Endothelial cell of umbilical vein (primary cell): Measurements from ENCODE around the gene JPH3. TPM values are rescaled to one million over a fixed set of nuclear protein-coding genes. Genes with fewer than 3 reads are reported as not detected.

Experiments
- BruUV-seq: library from RNA; stranded (reverse); fragments of 400-500 nt; replicated peaks from 2 replicates; lab custom pipeline; 2021; lab: Mats Ljungman, UMichigan
- CTCF ChIA-PET: fragments of 300-600, 350-600 bp; sonication (Branson Sonifier 250); formaldehyde crosslinking; loops from one replicate; lab custom pipeline; 2021; ENCODE audit warnings: antibody characterized with exemption, inconsistent platforms; lab: Charles Lee
- POLR2A ChIA-PET: fragments of 300-600, 350-600 bp; sonication (Branson Sonifier 250); formaldehyde crosslinking; loops from one replicate; lab custom pipeline; 2021; ENCODE audit warnings: antibody characterized with exemption, inconsistent platforms; lab: Charles Lee
- DNase-seq: peaks from one replicate; pipeline ENCODE4 v3.0.0-alpha.2; 2011; ENCODE audit warnings: low read depth, low spot score
- FAIRE-seq: peaks from 2 replicates; lab custom pipeline; 2011; peaks lifted over from hg19 to GRCh38; lab: Jason Lieb, UNC
- H2AFZ ChIP-seq: 2 replicates; pipeline ENCODE4 v1.6.0; 2012; ENCODE audit warnings: low read depth, low read length, control low read depth, inconsistent platforms
- H3K27ac ChIP-seq: 2 replicates; pipeline ENCODE4 v1.5.1; 2011; ENCODE audit warnings: low read depth, mild to moderate bottlenecking, control low read depth, low read length, moderate library complexity; ENCODE audit not compliant: insufficient read depth
- H3K27me3 ChIP-seq, 2 experiments: 2 replicates each; pipeline versions ENCODE4 v1.6.0 to v1.6.1; 2011; ENCODE audit warnings: low read length in 2 of 2, mixed read lengths in 1 of 2; ENCODE audit not compliant: control insufficient read depth in 2 of 2, insufficient read depth in 2 of 2
- H3K36me3 ChIP-seq, 2 experiments: 2 replicates in 1 of 2; 3 replicates in 1 of 2; pipeline ENCODE4 v1.5.1; 2011; ENCODE audit warnings: low read length in 2 of 2, mild to moderate bottlenecking in 1 of 2, moderate library complexity in 1 of 2; ENCODE audit not compliant: control insufficient read depth in 2 of 2, insufficient read depth in 2 of 2; ENCODE audit errors: extremely low read depth in 1 of 2
- H3K4me1 ChIP-seq: 3 replicates; pipeline ENCODE4 v1.5.1; 2011; ENCODE audit warnings: mild to moderate bottlenecking, low read length; ENCODE audit not compliant: control insufficient read depth, insufficient read depth; ENCODE audit errors: extremely low read depth
- H3K4me2 ChIP-seq: 2 replicates; pipeline ENCODE4 v1.6.1; 2011; ENCODE audit warnings: low read length, control low read depth, mixed read lengths; ENCODE audit not compliant: insufficient read depth
- H3K4me3 ChIP-seq, 3 experiments: fragments of 200-600 bp in 1 of 3; sonication (generic), shearing (Covaris generic) in 1 of 3; replicated peaks in 1 of 3; 2 replicates each; pipeline ENCODE4 v1.5.1; 2011 to 2016; ENCODE audit warnings: control low read depth in 3 of 3, low read length in 3 of 3, mild to moderate bottlenecking in 2 of 3, inconsistent platforms in 1 of 3, low read depth in 1 of 3, moderate library complexity in 1 of 3; ENCODE audit not compliant: insufficient read depth in 1 of 3
- H3K79me2 ChIP-seq: 2 replicates; pipeline ENCODE4 v1.6.0; 2012; ENCODE audit warnings: low read length, inconsistent platforms; ENCODE audit not compliant: control insufficient read depth, insufficient read depth
- H3K9ac ChIP-seq: replicated peaks from 2 replicates; pipeline ENCODE3; 2011; ENCODE audit warnings: low read length, control low read depth; ENCODE audit not compliant: insufficient read depth; ENCODE audit errors: extremely low read depth
- H3K9me1 ChIP-seq: replicated peaks from 3 replicates; pipeline ENCODE4 v1.6.0; 2011; ENCODE audit warnings: mild to moderate bottlenecking, low read length; ENCODE audit not compliant: control insufficient read depth, insufficient read depth; ENCODE audit errors: extremely low read depth
- H3K9me3 ChIP-seq: replicated peaks from 2 replicates; pipeline ENCODE4 v1.5.1; 2012; ENCODE audit warnings: low read length, inconsistent platforms; ENCODE audit not compliant: control insufficient read depth, insufficient read depth
- H4K20me1 ChIP-seq: replicated peaks from 2 replicates; pipeline ENCODE3; 2011; ENCODE audit warnings: mild to moderate bottlenecking, low read length; ENCODE audit not compliant: control insufficient read depth, insufficient read depth; ENCODE audit errors: extremely low read depth
- EZH2 ChIP-seq: IDR thresholded peaks from 2 replicates; pipeline ENCODE4 v1.6.1; 2012; ENCODE audit warnings: borderline replicate concordance, low read depth, mild to moderate bottlenecking, moderate library complexity, low read length, inconsistent platforms; ENCODE audit not compliant: severe bottlenecking
- FOS ChIP-seq: IDR thresholded peaks from 2 replicates; pipeline ENCODE4 v1.6.1; 2011; ENCODE audit warnings: mild to moderate bottlenecking, low read length, moderate library complexity, borderline replicate concordance; ENCODE audit not compliant: insufficient read depth
- GATA2 ChIP-seq: IDR thresholded peaks from 2 replicates; pipeline ENCODE4 v1.7.0; 2011; ENCODE audit warnings: low read depth, mild to moderate bottlenecking, moderate library complexity, mixed read lengths, low read length; ENCODE audit not compliant: insufficient read length, insufficient read depth
- JUN ChIP-seq: IDR thresholded peaks from 2 replicates; pipeline ENCODE4 v1.6.1; 2011; ENCODE audit warnings: borderline replicate concordance, low read depth; ENCODE audit not compliant: insufficient read length, insufficient read depth
- MYC ChIP-seq: IDR thresholded peaks from one replicate; pipeline ENCODE4 v1.6.1; 2011; ENCODE audit warnings: mild to moderate bottlenecking, low read depth, low read length
- POLR2A ChIP-seq: IDR thresholded peaks from 2 replicates; pipeline ENCODE4 v1.6.1; 2012; ENCODE audit warnings: low read depth, mild to moderate bottlenecking, control low read depth, low read length
- POLR2AphosphoS5 ChIP-seq: IDR thresholded peaks from 2 replicates; pipeline ENCODE4 v1.6.1; 2012; ENCODE audit warnings: low read depth, mild to moderate bottlenecking, control low read depth, low read length, moderate library complexity; ENCODE audit not compliant: insufficient read depth
- dilution Hi-C: fragments of 300-500 bp; cut with MboI; formaldehyde crosslinking; loops from one replicate; pipeline ENCODE4 v1.15.0; 2019; ENCODE audit warnings: low sequenced_read_pairs; ENCODE audit not compliant: extremely low pct_ligation_motif_present
- intact Hi-C: fragments of 100-400 bp; cut with micrococcal nuclease; formaldehyde crosslinking; loops from one replicate; pipeline ENCODE4 v1.10.0; 2022
- polyA plus RNA-seq, 4 experiments: library from polyadenylated mRNA; depleted of rRNA in 3 of 4; stranded (reverse) in 3 of 4; unstranded in 1 of 4; fragments of >200 nt; gene quantifications; 2 replicates each; pipeline versions ENCODE4 v1.2.1 to v1.2.3, GENCODE V29; 2011 to 2012; ENCODE audit warnings: missing spikeins in 1 of 4
- total RNA-seq: library from RNA; stranded (reverse); gene quantifications from 2 replicates; pipeline ENCODE4 v1.2.3, GENCODE V29; 2021
- TF ChIP-seq, protein P1 (sequence below): IDR thresholded peaks from 2 replicates; pipeline ENCODE4 v1.6.1; 2011; ENCODE audit not compliant: insufficient read depth, insufficient read length
- TF ChIP-seq, protein P2 (sequence below), 2 donors: IDR thresholded peaks; 1 replicate in 1 of 2; 2 replicates in 1 of 2; pipeline ENCODE4 v1.5.1; 2011; ENCODE audit warnings: low read length in 2 of 2, mild to moderate bottlenecking in 2 of 2, moderate library complexity in 2 of 2, control low read depth in 1 of 2, inconsistent platforms in 1 of 2, low read depth in 1 of 2; ENCODE audit not compliant: insufficient read depth in 1 of 2; ENCODE audit errors: extremely low read depth in 1 of 2

JPH3 gene
- total and polyA plus RNA-seq, 2 donors (not counting 3 experiments of a cell fraction or from before 2014, with no cell fraction given), result 0.22 to 0.30 TPM

DNA sequence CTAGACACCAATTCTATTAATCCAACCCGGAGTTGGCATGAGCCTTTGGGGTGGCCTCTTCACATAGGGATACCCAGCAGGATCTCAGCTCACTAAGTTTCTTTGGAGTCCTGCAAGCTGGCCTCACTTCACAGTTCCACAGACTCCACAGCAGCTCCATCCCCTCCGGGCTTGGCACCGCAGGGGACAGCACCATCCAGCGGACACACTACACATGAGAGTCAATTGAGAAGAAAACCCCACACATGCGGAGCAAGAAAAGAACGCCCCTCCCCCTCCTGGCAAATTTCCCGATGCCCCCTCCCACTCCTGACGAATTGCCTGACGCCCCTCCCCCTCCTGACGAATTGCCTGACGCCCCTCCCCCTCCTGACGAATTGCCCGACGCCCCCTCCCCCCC is 132.3 kb downstream of the JPH3 start:
- H3K4me1 ChIP-seq, result no peaks in the 10 kb centered on the region
- H3K9me3 ChIP-seq, result no peaks in the 10 kb centered on the region
- dilution Hi-C loops (no loop called here), intact Hi-C loops (no loop called here)
- H3K4me2 ChIP-seq, result no peak overlapping the region
- CTCF ChIA-PET, result interaction anchor here (0.7 to 0.9 kb wide), 3 partner anchors 137 to 254 kb away, joined by 3 read pairs; no protein-coding TSS in a partner anchor
- BruUV-seq, result no TSS peak
- H4K20me1 ChIP-seq, result no peaks in the 10 kb centered on the region
- DNase-seq (no peak), FAIRE-seq (no peak)
- no peak overlapping the region for H3K4me3 ChIP-seq
- POLR2A ChIA-PET, result no interaction called here
- no peak for TF ChIP-seq FOS
- TF ChIP-seq, protein P1, sequence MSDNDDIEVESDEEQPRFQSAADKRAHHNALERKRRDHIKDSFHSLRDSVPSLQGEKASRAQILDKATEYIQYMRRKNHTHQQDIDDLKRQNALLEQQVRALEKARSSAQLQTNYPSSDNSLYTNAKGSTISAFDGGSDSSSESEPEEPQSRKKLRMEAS, result no peak
- TF ChIP-seq POLR2AphosphoS5, result no peak
- TF ChIP-seq POLR2A, result no peak
- no peak for TF ChIP-seq MYC
- TF ChIP-seq, protein P2, sequence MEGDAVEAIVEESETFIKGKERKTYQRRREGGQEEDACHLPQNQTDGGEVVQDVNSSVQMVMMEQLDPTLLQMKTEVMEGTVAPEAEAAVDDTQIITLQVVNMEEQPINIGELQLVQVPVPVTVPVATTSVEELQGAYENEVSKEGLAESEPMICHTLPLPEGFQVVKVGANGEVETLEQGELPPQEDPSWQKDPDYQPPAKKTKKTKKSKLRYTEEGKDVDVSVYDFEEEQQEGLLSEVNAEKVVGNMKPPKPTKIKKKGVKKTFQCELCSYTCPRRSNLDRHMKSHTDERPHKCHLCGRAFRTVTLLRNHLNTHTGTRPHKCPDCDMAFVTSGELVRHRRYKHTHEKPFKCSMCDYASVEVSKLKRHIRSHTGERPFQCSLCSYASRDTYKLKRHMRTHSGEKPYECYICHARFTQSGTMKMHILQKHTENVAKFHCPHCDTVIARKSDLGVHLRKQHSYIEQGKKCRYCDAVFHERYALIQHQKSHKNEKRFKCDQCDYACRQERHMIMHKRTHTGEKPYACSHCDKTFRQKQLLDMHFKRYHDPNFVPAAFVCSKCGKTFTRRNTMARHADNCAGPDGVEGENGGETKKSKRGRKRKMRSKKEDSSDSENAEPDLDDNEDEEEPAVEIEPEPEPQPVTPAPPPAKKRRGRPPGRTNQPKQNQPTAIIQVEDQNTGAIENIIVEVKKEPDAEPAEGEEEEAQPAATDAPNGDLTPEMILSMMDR (IDR thresholded peaks at IDR 0.05; ENCODE audit: extremely low read depth in 1 of 2, insufficient read depth in 1 of 2, low read depth in 1 of 2, low read length in 2 of 2), result no peak
- no peak for TF ChIP-seq JUN
- no peak for TF ChIP-seq GATA2
- no peak for TF ChIP-seq EZH2
- no peak overlapping the region for H2AFZ ChIP-seq
- no peaks in the 10 kb centered on the region for H3K79me2 ChIP-seq
- no peaks in the 10 kb centered on the region for H3K9me1 ChIP-seq
- H3K27me3 ChIP-seq, result no peaks in the 10 kb centered on the region
- no peak overlapping the region for H3K9ac ChIP-seq
- peaks cover 0 to 5% of the 10 kb centered on the region in 2 experiments for H3K36me3 ChIP-seq
- no peak overlapping the region for H3K27ac ChIP-seq
